Brain pericyte (primary cell): ENCODE data around the gene GPR39.
"Not testable (repeated sequence)": the region's sequence is repeated elsewhere in the genome, so short reads cannot be mapped to it uniquely, and the experiment has no call there.

Experiments used
- DNase-seq: peaks from one replicate; pipeline ENCODE4 v3.0.0-alpha.2; 2012; ENCODE audit warnings: low read depth, low spot score

GPR39 gene

GRCh38 chr2:132416723-132417395 lies at the start of gene GPR39:
GPR39 (plus strand) TSS chr2:132416805.
- DNase-seq, result no peak

- DNase-seq, result no peak
Observed at GRCh38 chr2:132368191-132368590, 48.4 kb upstream of the GPR39 start.

- no peak for DNase-seq
Observed at GRCh38 chr2:132372276-132372675, 44.3 kb upstream of the GPR39 start.

DNA sequence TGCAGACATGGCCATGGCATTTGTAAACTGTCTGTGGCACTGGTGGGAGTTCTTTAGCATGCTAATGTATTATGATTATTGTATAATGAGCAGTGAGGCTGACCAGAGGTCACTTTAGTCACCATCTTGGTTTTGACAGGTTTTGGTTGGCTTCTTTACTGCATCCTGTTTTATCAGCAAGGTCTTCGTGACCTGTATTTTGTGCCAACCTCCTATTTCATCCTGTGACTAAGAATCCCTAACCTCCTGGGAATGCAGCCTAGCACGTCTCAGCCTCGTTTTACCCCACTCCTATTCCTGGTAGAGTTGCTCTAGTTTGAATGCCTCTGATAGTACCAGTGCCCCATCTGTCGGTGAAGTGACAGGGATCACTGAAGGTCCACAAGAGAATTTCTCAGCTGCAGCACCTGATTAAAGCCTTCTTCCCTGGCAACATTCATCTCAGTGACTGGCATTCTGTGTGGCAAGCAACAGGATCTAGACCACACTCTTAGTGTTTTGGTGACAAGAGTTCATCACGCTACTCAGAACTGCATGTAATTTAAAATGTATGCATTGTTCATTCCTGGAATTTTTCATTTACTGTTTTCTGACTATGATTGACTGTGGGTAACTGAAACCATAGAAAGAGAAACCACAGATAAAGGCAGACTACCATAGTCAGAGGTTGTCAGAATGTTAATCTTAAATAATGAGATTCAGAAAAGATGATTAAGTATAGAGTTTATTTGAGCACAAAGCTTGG lies 43.0 kb upstream of the GPR39 start:
- no peak for DNase-seq

DNA sequence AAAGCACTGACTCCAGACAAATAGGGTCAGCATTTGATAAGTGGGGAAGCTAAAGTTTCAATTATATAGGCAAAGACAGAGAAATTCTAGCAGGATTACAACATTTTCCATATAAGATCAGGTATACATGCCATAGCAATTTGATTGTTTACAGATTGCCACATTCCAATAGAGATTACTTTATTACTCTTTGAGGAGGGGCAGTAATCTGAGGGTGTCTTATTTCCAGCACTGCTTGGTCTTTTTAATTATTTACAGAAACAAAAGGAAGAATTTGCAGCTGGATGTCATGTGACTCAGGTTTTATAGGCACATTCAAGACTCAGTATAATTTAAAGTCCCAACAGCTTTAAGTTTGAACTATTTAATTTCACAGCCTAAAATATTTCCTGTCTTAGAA lies 42.5 kb upstream of the GPR39 start:
- no peak for DNase-seq

DNA sequence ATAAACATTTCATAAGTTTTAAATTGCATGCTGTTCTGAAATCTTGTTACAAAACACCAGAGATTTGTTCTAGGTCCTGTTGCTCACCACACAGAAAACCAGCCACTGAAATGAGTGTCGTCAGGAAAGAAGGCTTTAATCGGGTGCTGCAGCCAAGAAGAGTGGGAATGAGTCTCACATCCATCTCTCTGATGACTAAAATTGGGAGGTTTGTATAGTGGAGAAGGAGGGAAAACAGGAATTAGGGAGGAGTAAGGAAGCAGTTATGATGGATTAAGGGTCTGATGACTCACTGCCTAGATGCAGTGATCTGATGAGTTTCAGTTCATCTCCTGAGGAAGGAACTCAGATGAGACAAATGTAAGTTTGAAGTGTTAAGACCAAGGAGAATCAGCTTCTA lies 42.1 kb upstream of the GPR39 start:
- DNase-seq, result no peak

DNA sequence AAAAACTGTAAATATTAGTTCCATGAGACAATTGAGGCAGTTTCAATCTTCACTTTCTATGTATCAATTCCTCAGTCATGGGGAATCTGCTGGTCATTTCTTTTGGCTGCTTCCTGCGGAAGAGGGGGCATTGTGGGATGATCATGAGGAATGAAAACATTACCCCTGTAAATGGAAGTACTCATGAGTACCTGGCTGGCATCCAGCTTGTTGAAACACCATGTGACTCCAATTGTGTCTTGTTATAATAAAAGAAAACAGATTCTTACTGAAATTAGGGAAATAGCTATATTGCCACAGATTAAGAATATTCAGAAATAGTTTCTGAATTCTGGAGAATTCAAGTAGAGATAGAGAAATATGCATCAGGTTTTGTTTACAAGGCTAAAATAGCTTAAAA lies 41.6 kb upstream of the GPR39 start:
- no peak for DNase-seq

- no peak for DNase-seq
Observed at GRCh38 chr2:132381376-132381775, 35.2 kb upstream of the GPR39 start.

DNA sequence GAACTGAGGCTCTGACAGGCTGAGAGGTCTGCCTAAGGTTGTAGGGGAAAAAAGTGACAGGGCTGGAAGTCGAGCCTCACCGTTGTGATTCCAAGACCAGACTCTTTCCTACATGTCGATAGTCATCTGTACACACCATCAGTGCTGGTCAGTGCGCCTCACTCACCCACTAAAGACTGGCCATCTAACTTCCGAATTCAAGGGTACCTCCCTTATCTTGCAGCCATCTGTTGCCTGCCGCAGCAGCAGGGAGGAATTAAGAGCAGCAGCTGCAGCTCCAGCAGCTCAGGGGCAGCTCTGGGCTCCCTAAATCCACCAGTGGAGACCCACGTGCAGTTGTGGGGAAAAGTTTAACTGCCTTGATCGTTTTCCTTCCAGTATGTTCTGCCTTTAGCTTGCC lies 32.6 kb upstream of the GPR39 start:
- no peak for DNase-seq

DNA sequence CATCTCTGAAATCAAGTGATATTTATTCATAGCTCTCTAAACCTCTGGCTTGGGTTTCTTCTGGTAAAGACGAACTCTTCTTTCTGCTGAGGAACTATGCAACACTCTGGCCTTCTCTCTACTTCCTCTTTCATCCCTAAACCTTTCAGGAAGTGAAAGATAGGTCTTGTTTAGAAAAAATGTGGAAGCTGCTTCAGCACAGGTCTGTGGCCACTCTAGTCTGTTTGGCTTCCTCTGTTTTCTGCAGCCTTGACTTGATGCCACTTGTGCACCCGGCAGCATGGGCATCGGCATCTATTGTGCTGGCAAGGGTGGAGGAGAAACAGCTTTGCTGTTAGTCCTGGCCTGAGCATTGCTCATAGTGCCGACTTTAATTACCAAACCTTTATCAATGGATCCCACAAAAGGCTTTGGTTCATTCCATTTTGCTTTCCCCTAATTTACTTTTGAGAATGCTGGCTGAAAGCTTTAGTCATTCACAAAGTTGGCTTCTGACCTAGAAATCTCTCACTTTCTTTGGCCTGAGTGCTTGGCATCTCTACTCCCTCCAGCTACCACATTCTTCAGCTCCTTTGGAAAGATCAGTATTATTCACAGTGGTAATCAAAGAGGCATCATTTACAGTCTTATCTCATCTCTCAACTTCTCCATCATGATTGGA lies 32.0 kb upstream of the GPR39 start:
- DNase-seq, result no peak

GRCh38 chr2:132387126-132387525 lies 29.5 kb upstream of the GPR39 start:
- no peak for DNase-seq

GRCh38 chr2:132390076-132390475 lies 26.5 kb upstream of the GPR39 start:
- DNase-seq, result no peak

- DNase-seq, result no peak
Observed at GRCh38 chr2:132391378-132391777, 25.2 kb upstream of the GPR39 start.

DNA sequence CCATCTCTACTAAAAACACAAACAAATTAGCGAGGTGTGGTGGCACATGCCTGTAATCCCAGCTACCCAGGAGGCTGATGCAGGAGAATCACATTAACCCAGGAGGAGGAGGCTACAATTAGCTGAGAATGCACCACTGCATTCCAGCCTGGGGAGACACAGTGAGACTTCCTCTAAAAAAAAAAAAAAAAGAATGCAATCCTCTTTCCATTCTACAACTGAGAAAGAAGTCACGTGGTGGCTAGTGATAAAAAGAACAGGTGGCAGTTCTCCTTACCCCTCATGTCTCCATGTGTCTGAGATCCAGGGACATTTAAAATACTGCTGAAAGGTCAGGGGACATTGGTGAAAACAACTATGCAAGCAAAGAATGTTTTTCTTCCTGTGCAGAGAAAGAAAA lies 24.4 kb upstream of the GPR39 start:
- DNase-seq, result no peak

GRCh38 chr2:132392879-132393278 lies 23.7 kb upstream of the GPR39 start:
- no peak for DNase-seq

- not testable (repeated sequence) for DNase-seq
Observed at GRCh38 chr2:132397042-132397441, 19.6 kb upstream of the GPR39 start.

DNA sequence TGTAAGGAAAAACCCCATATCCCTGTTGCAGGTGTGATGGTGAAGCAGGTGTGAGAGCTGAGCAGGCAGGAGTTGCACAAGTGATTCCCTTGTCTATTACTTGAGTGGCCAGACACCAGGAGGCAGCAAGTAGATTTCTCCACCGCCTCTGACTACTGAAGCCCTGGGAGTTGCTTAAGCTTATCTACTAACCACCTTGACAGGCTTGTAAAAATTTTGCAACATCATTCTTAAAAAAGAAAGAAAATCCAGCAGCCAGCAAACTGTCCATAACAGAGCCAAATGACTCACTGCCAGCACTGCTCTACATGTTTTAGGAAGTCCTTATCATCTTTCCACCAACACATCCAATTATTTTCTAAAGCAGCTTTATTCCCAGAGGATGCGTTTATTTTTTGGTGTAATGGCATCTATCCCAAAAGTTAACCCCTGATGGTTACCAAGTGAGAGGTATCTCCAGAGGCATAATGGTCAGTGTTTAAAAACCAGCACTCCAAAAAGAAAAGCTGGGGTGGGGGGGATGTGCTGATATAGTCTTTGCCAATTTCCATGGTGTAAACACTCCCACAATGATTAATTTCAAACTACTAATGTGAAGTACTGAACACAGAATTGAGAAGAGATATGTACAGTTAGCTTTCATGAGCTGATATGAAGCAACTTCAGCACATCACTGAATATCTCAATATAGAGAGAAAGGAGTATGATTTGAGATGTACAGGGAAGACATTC lies 16.3 kb upstream of the GPR39 start:
- DNase-seq, result no peak

DNA sequence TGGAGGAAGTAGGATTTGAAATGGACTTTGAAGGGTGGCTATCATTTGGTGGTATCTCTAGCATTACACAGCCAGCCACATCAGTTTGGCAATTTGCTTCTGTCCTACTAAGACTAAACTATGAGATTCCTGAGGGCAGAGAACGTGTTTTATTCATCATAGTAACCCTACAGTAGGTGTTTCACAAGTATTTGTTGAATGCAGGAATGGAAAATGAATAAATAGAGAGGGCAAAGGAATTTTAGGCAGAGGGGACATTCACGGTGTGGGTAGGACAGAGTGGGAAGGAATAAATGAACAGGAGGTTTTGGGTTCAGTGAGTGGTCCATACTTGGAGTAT lies 15.7 kb upstream of the GPR39 start:
- no peak for DNase-seq

DNA sequence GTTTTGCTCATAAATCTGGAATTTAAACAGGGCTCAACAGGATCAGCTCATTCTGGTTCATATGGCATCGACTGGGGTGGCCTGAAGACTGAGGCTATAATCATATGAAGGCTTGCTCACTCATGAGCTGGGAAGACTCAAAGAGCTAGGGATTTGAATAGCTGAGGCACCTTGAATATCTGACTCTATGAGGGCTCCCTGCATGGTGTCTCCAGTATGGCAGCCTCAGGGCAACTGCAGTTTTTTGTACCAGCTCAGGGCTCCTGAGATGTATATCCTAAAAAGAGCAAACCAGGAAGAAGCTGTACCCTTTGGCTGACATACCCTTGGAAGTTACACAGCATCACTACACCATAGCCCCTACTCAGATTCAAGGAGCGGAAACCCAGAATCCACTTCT lies 15.3 kb upstream of the GPR39 start:
- DNase-seq, result no peak

DNA sequence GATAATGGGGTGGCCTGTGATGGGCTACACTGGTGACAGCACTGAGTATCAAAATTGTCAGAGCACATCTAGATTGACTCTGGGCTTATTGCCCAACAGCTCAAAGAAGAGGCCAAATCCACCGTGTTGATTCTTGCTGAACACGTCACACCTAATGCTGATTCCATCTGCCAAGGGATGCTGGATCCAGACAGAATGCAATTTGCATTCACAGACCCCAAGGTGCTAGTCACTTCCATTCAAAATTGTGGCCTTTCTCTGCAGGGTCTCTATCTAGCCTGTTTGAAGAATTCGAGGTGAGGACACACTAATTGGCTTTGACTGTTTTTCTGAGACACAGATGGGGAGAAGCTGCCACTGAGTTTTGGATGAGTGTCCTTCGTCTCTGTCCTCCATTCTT lies 13.5 kb upstream of the GPR39 start:
- no peak for DNase-seq

- DNase-seq, result no peak
Observed at GRCh38 chr2:132404056-132404455, 12.5 kb upstream of the GPR39 start.

DNA sequence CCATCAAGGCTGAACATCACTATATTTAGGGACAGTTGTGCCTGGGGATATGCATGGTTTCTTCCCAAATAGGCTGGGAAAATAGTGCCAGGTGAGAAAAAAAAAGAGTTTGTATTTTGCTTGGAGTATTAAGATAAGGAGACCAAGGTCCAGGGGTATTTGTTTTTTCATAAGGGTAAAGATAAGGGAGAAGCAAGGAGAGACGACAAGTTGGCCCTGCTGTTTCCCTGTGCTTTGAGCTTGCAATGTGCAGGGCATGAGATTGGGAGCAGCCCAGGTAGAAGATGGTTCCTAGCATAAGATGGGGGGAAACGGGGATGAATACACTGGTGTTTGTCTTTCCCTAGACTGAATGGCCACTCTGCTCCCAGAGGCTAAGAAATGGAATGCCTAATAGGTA lies 8.8 kb upstream of the GPR39 start:
- DNase-seq, result no peak
